Endothelial cell of umbilical vein (primary cell): Measurements from ENCODE around the gene SLC34A2. TPM values are rescaled to one million over a fixed set of nuclear protein-coding genes. Genes with fewer than 3 reads are reported as not detected.

Experiments
- BruUV-seq: library from RNA; stranded (reverse); fragments of 400-500 nt; replicated peaks from 2 replicates; lab custom pipeline; 2021; lab: Mats Ljungman, UMichigan
- CTCF ChIA-PET: fragments of 300-600, 350-600 bp; sonication (Branson Sonifier 250); formaldehyde crosslinking; loops from one replicate; lab custom pipeline; 2021; ENCODE audit warnings: antibody characterized with exemption, inconsistent platforms; lab: Charles Lee
- POLR2A ChIA-PET: fragments of 300-600, 350-600 bp; sonication (Branson Sonifier 250); formaldehyde crosslinking; loops from one replicate; lab custom pipeline; 2021; ENCODE audit warnings: antibody characterized with exemption, inconsistent platforms; lab: Charles Lee
- DNase-seq: peaks from one replicate; pipeline ENCODE4 v3.0.0-alpha.2; 2011; ENCODE audit warnings: low read depth, low spot score
- FAIRE-seq: peaks from 2 replicates; lab custom pipeline; 2011; peaks lifted over from hg19 to GRCh38; lab: Jason Lieb, UNC
- H2AFZ ChIP-seq: 2 replicates; pipeline ENCODE4 v1.6.0; 2012; ENCODE audit warnings: low read depth, low read length, control low read depth, inconsistent platforms
- H3K27ac ChIP-seq: 2 replicates; pipeline ENCODE4 v1.5.1; 2011; ENCODE audit warnings: low read depth, mild to moderate bottlenecking, control low read depth, low read length, moderate library complexity; ENCODE audit not compliant: insufficient read depth
- H3K27me3 ChIP-seq, 2 experiments: 2 replicates each; pipeline versions ENCODE4 v1.6.0 to v1.6.1; 2011; ENCODE audit warnings: low read length in 2 of 2, mixed read lengths in 1 of 2; ENCODE audit not compliant: control insufficient read depth in 2 of 2, insufficient read depth in 2 of 2
- H3K36me3 ChIP-seq, 2 experiments: 2 replicates in 1 of 2; 3 replicates in 1 of 2; pipeline ENCODE4 v1.5.1; 2011; ENCODE audit warnings: low read length in 2 of 2, mild to moderate bottlenecking in 1 of 2, moderate library complexity in 1 of 2; ENCODE audit not compliant: control insufficient read depth in 2 of 2, insufficient read depth in 2 of 2; ENCODE audit errors: extremely low read depth in 1 of 2
- H3K4me1 ChIP-seq: 3 replicates; pipeline ENCODE4 v1.5.1; 2011; ENCODE audit warnings: mild to moderate bottlenecking, low read length; ENCODE audit not compliant: control insufficient read depth, insufficient read depth; ENCODE audit errors: extremely low read depth
- H3K4me2 ChIP-seq: 2 replicates; pipeline ENCODE4 v1.6.1; 2011; ENCODE audit warnings: low read length, control low read depth, mixed read lengths; ENCODE audit not compliant: insufficient read depth
- H3K4me3 ChIP-seq, 3 experiments: fragments of 200-600 bp in 1 of 3; sonication (generic), shearing (Covaris generic) in 1 of 3; replicated peaks in 1 of 3; 2 replicates each; pipeline ENCODE4 v1.5.1; 2011 to 2016; ENCODE audit warnings: control low read depth in 3 of 3, low read length in 3 of 3, mild to moderate bottlenecking in 2 of 3, inconsistent platforms in 1 of 3, low read depth in 1 of 3, moderate library complexity in 1 of 3; ENCODE audit not compliant: insufficient read depth in 1 of 3
- H3K79me2 ChIP-seq: 2 replicates; pipeline ENCODE4 v1.6.0; 2012; ENCODE audit warnings: low read length, inconsistent platforms; ENCODE audit not compliant: control insufficient read depth, insufficient read depth
- H3K9ac ChIP-seq: replicated peaks from 2 replicates; pipeline ENCODE3; 2011; ENCODE audit warnings: low read length, control low read depth; ENCODE audit not compliant: insufficient read depth; ENCODE audit errors: extremely low read depth
- H3K9me1 ChIP-seq: replicated peaks from 3 replicates; pipeline ENCODE4 v1.6.0; 2011; ENCODE audit warnings: mild to moderate bottlenecking, low read length; ENCODE audit not compliant: control insufficient read depth, insufficient read depth; ENCODE audit errors: extremely low read depth
- H3K9me3 ChIP-seq: replicated peaks from 2 replicates; pipeline ENCODE4 v1.5.1; 2012; ENCODE audit warnings: low read length, inconsistent platforms; ENCODE audit not compliant: control insufficient read depth, insufficient read depth
- H4K20me1 ChIP-seq: replicated peaks from 2 replicates; pipeline ENCODE3; 2011; ENCODE audit warnings: mild to moderate bottlenecking, low read length; ENCODE audit not compliant: control insufficient read depth, insufficient read depth; ENCODE audit errors: extremely low read depth
- CTCF ChIP-seq, 2 donors: IDR thresholded peaks; 1 replicate in 1 of 2; 2 replicates in 1 of 2; pipeline ENCODE4 v1.5.1; 2011; ENCODE audit warnings: low read length in 2 of 2, mild to moderate bottlenecking in 2 of 2, moderate library complexity in 2 of 2, control low read depth in 1 of 2, inconsistent platforms in 1 of 2, low read depth in 1 of 2; ENCODE audit not compliant: insufficient read depth in 1 of 2; ENCODE audit errors: extremely low read depth in 1 of 2
- EZH2 ChIP-seq: IDR thresholded peaks from 2 replicates; pipeline ENCODE4 v1.6.1; 2012; ENCODE audit warnings: borderline replicate concordance, low read depth, mild to moderate bottlenecking, moderate library complexity, low read length, inconsistent platforms; ENCODE audit not compliant: severe bottlenecking
- FOS ChIP-seq: IDR thresholded peaks from 2 replicates; pipeline ENCODE4 v1.6.1; 2011; ENCODE audit warnings: mild to moderate bottlenecking, low read length, moderate library complexity, borderline replicate concordance; ENCODE audit not compliant: insufficient read depth
- GATA2 ChIP-seq: IDR thresholded peaks from 2 replicates; pipeline ENCODE4 v1.7.0; 2011; ENCODE audit warnings: low read depth, mild to moderate bottlenecking, moderate library complexity, mixed read lengths, low read length; ENCODE audit not compliant: insufficient read length, insufficient read depth
- JUN ChIP-seq: IDR thresholded peaks from 2 replicates; pipeline ENCODE4 v1.6.1; 2011; ENCODE audit warnings: borderline replicate concordance, low read depth; ENCODE audit not compliant: insufficient read length, insufficient read depth
- MAX ChIP-seq: IDR thresholded peaks from 2 replicates; pipeline ENCODE4 v1.6.1; 2011; ENCODE audit not compliant: insufficient read depth, insufficient read length
- MYC ChIP-seq: IDR thresholded peaks from one replicate; pipeline ENCODE4 v1.6.1; 2011; ENCODE audit warnings: mild to moderate bottlenecking, low read depth, low read length
- POLR2A ChIP-seq: IDR thresholded peaks from 2 replicates; pipeline ENCODE4 v1.6.1; 2012; ENCODE audit warnings: low read depth, mild to moderate bottlenecking, control low read depth, low read length
- POLR2AphosphoS5 ChIP-seq: IDR thresholded peaks from 2 replicates; pipeline ENCODE4 v1.6.1; 2012; ENCODE audit warnings: low read depth, mild to moderate bottlenecking, control low read depth, low read length, moderate library complexity; ENCODE audit not compliant: insufficient read depth
- dilution Hi-C: fragments of 300-500 bp; cut with MboI; formaldehyde crosslinking; loops from one replicate; pipeline ENCODE4 v1.15.0; 2019; ENCODE audit warnings: low sequenced_read_pairs; ENCODE audit not compliant: extremely low pct_ligation_motif_present
- intact Hi-C: fragments of 100-400 bp; cut with micrococcal nuclease; formaldehyde crosslinking; loops from one replicate; pipeline ENCODE4 v1.10.0; 2022
- polyA plus RNA-seq, 4 experiments: library from polyadenylated mRNA; depleted of rRNA in 3 of 4; stranded (reverse) in 3 of 4; unstranded in 1 of 4; fragments of >200 nt; gene quantifications; 2 replicates each; pipeline versions ENCODE4 v1.2.1 to v1.2.3, GENCODE V29; 2011 to 2012; ENCODE audit warnings: missing spikeins in 1 of 4
- total RNA-seq: library from RNA; stranded (reverse); gene quantifications from 2 replicates; pipeline ENCODE4 v1.2.3, GENCODE V29; 2021

The SLC34A2 gene
- total and polyA plus RNA-seq, 2 donors (not counting 3 experiments of a cell fraction or from before 2014, with no cell fraction given), result not detected

DNA sequence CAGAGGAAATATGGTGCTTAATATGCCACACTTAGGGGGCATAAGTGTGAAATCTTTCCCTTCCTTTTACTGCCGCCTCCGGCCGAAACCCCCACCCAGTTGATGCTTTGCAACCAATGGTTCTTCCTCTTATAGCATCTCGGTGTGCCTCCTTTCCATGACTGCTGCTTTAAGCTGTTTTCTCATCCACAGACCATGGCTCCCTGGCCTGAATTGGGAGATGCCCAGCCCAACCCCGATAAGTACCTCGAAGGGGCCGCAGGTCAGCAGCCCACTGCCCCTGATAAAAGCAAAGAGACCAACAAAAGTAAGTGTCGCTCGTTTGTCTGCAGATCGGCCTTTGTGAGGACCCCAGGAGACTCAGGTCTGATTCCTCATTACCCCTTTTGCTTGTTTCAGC, 6.7 kb downstream of the SLC34A2 start:
- Histone ChIP-seq H3K9me3 (no peaks in the 10 kb centered on the region), H3K4me3 (no peak overlapping the region), H3K79me2 (no peaks in the 10 kb centered on the region), H2AFZ (no peak overlapping the region), H3K27me3 (peaks cover 0 to 2% of the 10 kb centered on the region in 2 experiments), H3K4me1 (no peaks in the 10 kb centered on the region), H4K20me1 (no peaks in the 10 kb centered on the region), H3K9me1 (no peaks in the 10 kb centered on the region), H3K36me3 (no peaks in the 10 kb centered on the region), H3K4me2 (no peak overlapping the region), H3K27ac (no peak overlapping the region), H3K9ac (no peak overlapping the region)
- no peak for FAIRE-seq
- TF ChIP-seq FOS, result no peak
- TF ChIP-seq POLR2A, result no peak
- no peak for DNase-seq
- BruUV-seq, result no TSS peak
- intact Hi-C loops (no loop called here), dilution Hi-C loops (no loop called here)
- ChIA-PET POLR2A (no interaction called here), CTCF (no interaction called here)

GRCh38 chr4:25663781-25664180, 8.1 kb downstream of the SLC34A2 start:
- Histone ChIP-seq H2AFZ (no peak overlapping the region), H4K20me1 (no peaks in the 10 kb centered on the region), H3K4me2 (no peak overlapping the region), H3K79me2 (no peaks in the 10 kb centered on the region), H3K9me1 (no peaks in the 10 kb centered on the region), H3K9me3 (no peaks in the 10 kb centered on the region), H3K4me1 (no peaks in the 10 kb centered on the region), H3K9ac (no peak overlapping the region), H3K27ac (no peak overlapping the region), H3K4me3 (no peak overlapping the region), H3K27me3 (peaks cover 0 to 2% of the 10 kb centered on the region in 2 experiments), H3K36me3 (no peaks in the 10 kb centered on the region)
- no TSS peak for BruUV-seq
- no peak for TF ChIP-seq EZH2
- TF ChIP-seq GATA2, result no peak
- no peak for TF ChIP-seq JUN
- TF ChIP-seq POLR2A, result no peak
- no peak for TF ChIP-seq MYC
- TF ChIP-seq POLR2AphosphoS5, result no peak
- TF ChIP-seq CTCF (IDR thresholded peaks at IDR 0.05; ENCODE audit: extremely low read depth in 1 of 2, insufficient read depth in 1 of 2, low read depth in 1 of 2, low read length in 2 of 2), result no peak
- TF ChIP-seq MAX, result no peak
- TF ChIP-seq FOS, result no peak
- dilution Hi-C loops, result no loop called here
- intact Hi-C loops, result no loop called here
- ChIA-PET POLR2A (no interaction called here), CTCF (no interaction called here)
- FAIRE-seq, result no peak
- no peak for DNase-seq
